H9 (cell line): ENCODE data around the gene DPP3. TPM values are rescaled to one million over a fixed set of nuclear protein-coding genes. Genes with fewer than 3 reads are reported as not detected.
A peak's percentile ranks its signal among the peaks of the same experiment; 100 is the strongest.

Source experiments
- DNase-seq: peaks from one replicate; pipeline ENCODE4 v3.0.0-alpha.2; 2017
- H2AFZ ChIP-seq: one replicate; pipeline ENCODE4 v1.6.1; 2013; ENCODE audit warnings: mild to moderate bottlenecking, low read length, control low read depth, moderate library complexity
- H2AK5ac ChIP-seq: 2 replicates; pipeline ENCODE4 v1.6.1; 2013; ENCODE audit warnings: low read length, control low read depth, mixed read lengths; ENCODE audit not compliant: insufficient read length
- H2BK120ac ChIP-seq: one replicate; pipeline ENCODE4 v1.6.1; 2013; ENCODE audit warnings: low read depth, mild to moderate bottlenecking, low read length, control low read depth, inconsistent platforms; ENCODE audit not compliant: poor library complexity, severe bottlenecking
- H2BK12ac ChIP-seq: 2 replicates; pipeline ENCODE4 v1.6.1; 2013; ENCODE audit warnings: low read length, control low read depth, mixed read lengths, low read depth; ENCODE audit not compliant: insufficient read length
- H2BK15ac ChIP-seq: 2 replicates; pipeline ENCODE4 v1.6.1; 2013; ENCODE audit warnings: low read depth, low read length, control low read depth
- H2BK20ac ChIP-seq: one replicate; pipeline ENCODE4 v1.6.1; 2013; ENCODE audit warnings: low read depth, mild to moderate bottlenecking, low read length, control low read depth, inconsistent platforms; ENCODE audit not compliant: poor library complexity, severe bottlenecking
- H2BK5ac ChIP-seq: 2 replicates; pipeline ENCODE4 v1.6.1; 2013; ENCODE audit warnings: low read length, control low read depth, mixed read lengths; ENCODE audit not compliant: insufficient read length
- H3K14ac ChIP-seq: 2 replicates; pipeline ENCODE4 v1.6.1; 2013; ENCODE audit warnings: low read length, control low read depth; ENCODE audit not compliant: insufficient read depth
- H3K18ac ChIP-seq: 2 replicates; pipeline ENCODE4 v1.6.1; 2013; ENCODE audit warnings: low read depth, mild to moderate bottlenecking, mixed read lengths, low read length, control low read depth; ENCODE audit not compliant: insufficient read length
- H3K23ac ChIP-seq: 2 replicates; pipeline ENCODE4 v1.6.1; 2013; ENCODE audit warnings: low read length, control low read depth, mixed read lengths, low read depth; ENCODE audit not compliant: insufficient read length
- H3K23me2 ChIP-seq: 2 replicates; pipeline ENCODE4 v1.6.1; 2013; ENCODE audit warnings: low read depth, mild to moderate bottlenecking, mixed read lengths, low read length, control low read depth; ENCODE audit not compliant: insufficient read length, poor library complexity, severe bottlenecking
- H3K27ac ChIP-seq: 2 replicates; pipeline ENCODE4 v1.5.1; 2013; ENCODE audit warnings: low read length, control low read depth, mixed read lengths, low read depth; ENCODE audit not compliant: insufficient read length
- H3K27me3 ChIP-seq: 2 replicates; pipeline ENCODE4 v1.6.1; 2013; ENCODE audit warnings: low read length, control low read depth, inconsistent platforms; ENCODE audit not compliant: insufficient read depth
- H3K4ac ChIP-seq: 2 replicates; pipeline ENCODE4 v1.6.1; 2013; ENCODE audit warnings: low read depth, mild to moderate bottlenecking, control low read depth, inconsistent platforms, low read length, moderate library complexity
- H3K4me1 ChIP-seq: 2 replicates; pipeline ENCODE4 v1.6.1; 2013; ENCODE audit warnings: low read length, control low read depth, inconsistent platforms; ENCODE audit not compliant: insufficient read depth
- H3K4me2 ChIP-seq: 2 replicates; pipeline ENCODE4 v1.6.1; 2013; ENCODE audit warnings: low read length, control low read depth, mixed read lengths; ENCODE audit not compliant: insufficient read length, insufficient read depth
- H3K56ac ChIP-seq: 2 replicates; pipeline ENCODE4 v1.6.1; 2013; ENCODE audit warnings: low read depth, mild to moderate bottlenecking, mixed read lengths, low read length, control low read depth; ENCODE audit not compliant: insufficient read length
- H3K79me1 ChIP-seq: 2 replicates; pipeline ENCODE4 v1.6.1; 2013; ENCODE audit warnings: low read depth, mild to moderate bottlenecking, moderate library complexity, low read length, control low read depth, inconsistent platforms; ENCODE audit not compliant: insufficient read depth, poor library complexity, severe bottlenecking
- H3K79me2 ChIP-seq: 2 replicates; pipeline ENCODE4 v1.6.1; 2013; ENCODE audit warnings: low read length, control low read depth, inconsistent platforms; ENCODE audit not compliant: insufficient read depth
- H3K9ac ChIP-seq: 2 replicates; pipeline ENCODE4 v1.6.1; 2013; ENCODE audit warnings: low read length, control low read depth, mixed read lengths; ENCODE audit not compliant: insufficient read length; ENCODE audit errors: extremely low read depth
- H3K9me3 ChIP-seq: one replicate; pipeline ENCODE4 v1.6.1; 2013; ENCODE audit warnings: low read depth, low read length, inconsistent platforms; ENCODE audit not compliant: control insufficient read depth
- H3T11ph ChIP-seq: one replicate; pipeline ENCODE4 v1.6.1; 2013; ENCODE audit warnings: mild to moderate bottlenecking, low read length, control low read depth, inconsistent platforms
- H4K20me1 ChIP-seq: one replicate; pipeline ENCODE4 v1.6.1; 2013; ENCODE audit not compliant: control insufficient read depth, insufficient read length, insufficient read depth
- H4K5ac ChIP-seq: 2 replicates; pipeline ENCODE4 v1.6.1; 2013; ENCODE audit warnings: low read depth, mild to moderate bottlenecking, mixed read lengths, low read length, control low read depth; ENCODE audit not compliant: insufficient read length
- H4K8ac ChIP-seq: replicated peaks from 2 replicates; pipeline ENCODE4 v1.6.1; 2013; ENCODE audit warnings: low read length, control low read depth, mixed read lengths, low read depth; ENCODE audit not compliant: insufficient read length
- H4K91ac ChIP-seq: 2 replicates; pipeline ENCODE4 v1.6.1; 2013; ENCODE audit warnings: low read depth, mild to moderate bottlenecking, moderate library complexity, mixed read lengths, low read length, control low read depth; ENCODE audit not compliant: insufficient read length
- H3K27ac Mint-ChIP-seq, 3 experiments: 2 replicates in 2 of 3; 3 replicates in 1 of 3; pipeline ENCODE4 v1.8.0; 2020 to 2021; ENCODE audit warnings: mixed read lengths in 3 of 3, mild to moderate bottlenecking in 1 of 3, moderate library complexity in 1 of 3
- H3K27me3 Mint-ChIP-seq: 2 replicates; pipeline ENCODE4 v1.8.0; 2021; ENCODE audit warnings: low read depth, mild to moderate bottlenecking, moderate library complexity, mixed read lengths
- H3K36me3 Mint-ChIP-seq, 3 experiments: 2 replicates in 2 of 3; 3 replicates in 1 of 3; pipeline ENCODE4 v1.8.0; 2020 to 2021; ENCODE audit warnings: low read depth in 3 of 3, mixed read lengths in 3 of 3; ENCODE audit not compliant: insufficient read depth in 1 of 3
- H3K4me1 Mint-ChIP-seq, 2 experiments: 2 replicates each; pipeline ENCODE4 v1.8.0; 2020; ENCODE audit warnings: mixed read lengths in 2 of 2
- H3K4me3 Mint-ChIP-seq, 2 experiments: 2 replicates in 1 of 2; 3 replicates in 1 of 2; pipeline ENCODE4 v1.8.0; 2020 to 2021; ENCODE audit warnings: mild to moderate bottlenecking in 2 of 2, mixed read lengths in 2 of 2, moderate library complexity in 1 of 2
- H3K9me3 Mint-ChIP-seq, 2 experiments: 2 replicates in 1 of 2; 3 replicates in 1 of 2; pipeline ENCODE4 v1.8.0; 2020; ENCODE audit warnings: mild to moderate bottlenecking in 2 of 2, mixed read lengths in 2 of 2, moderate library complexity in 1 of 2
- CTCF ChIP-seq: fragments of 200-600 bp; sonication (generic); conservative IDR thresholded peaks from 3 replicates; pipeline ENCODE4 v1.8.0; 2021; ENCODE audit warnings: antibody characterized with exemption, mild to moderate bottlenecking
- WGBS: extraction: QIAGEN DNeasy Blood & Tissue Kit; methylation state at CpG from one replicate; pipeline ENCODE4 v1.1.7; 2013; ENCODE audit warnings: missing lambda C conversion rate, low lambda C conversion rate, mixed read lengths; ENCODE audit not compliant: insufficient read length; ENCODE audit errors: extremely low coverage; 5-methylcytosine and 5-hydroxymethylcytosine counted together
- total RNA-seq: library from RNA; stranded (reverse); gene quantifications from 2 replicates; pipeline ENCODE4 v1.2.1, GENCODE V29; 2021

DPP3 gene
- total RNA-seq, 1 experiment from 2014 or later: 85.3 TPM

GRCh38 chr11:66554602-66555001 is 74.4 kb downstream of the DPP3 start:
- Histone ChIP-seq H3K18ac (no peak overlapping the region), H3K79me2 (no peaks in the 10 kb centered on the region), H3K4ac (no peak overlapping the region), H4K20me1 (no peaks in the 10 kb centered on the region), H3K23ac (no peak overlapping the region), H2BK20ac (no peak overlapping the region), H2BK5ac (no peak overlapping the region), H3K14ac (no peak overlapping the region), H2BK12ac (no peak overlapping the region), H2BK120ac (no peak overlapping the region), H4K5ac (no peak overlapping the region), H3K9ac (no peak overlapping the region), H3K4me2 (no peak overlapping the region), H4K8ac (no peak overlapping the region), H3K79me1 (no peaks in the 10 kb centered on the region), H4K91ac (no peak overlapping the region), H2AK5ac (no peak overlapping the region), H2BK15ac (no peak overlapping the region), H3T11ph (no peak overlapping the region), H2AFZ (no peak overlapping the region), H3K27me3 (no peaks in the 10 kb centered on the region), H3K27ac (no peak overlapping the region), H3K4me1 (no peaks in the 10 kb centered on the region), H3K9me3 (no peaks in the 10 kb centered on the region), H3K23me2 (peaks cover 2% of the 10 kb centered on the region), H3K56ac (no peak overlapping the region)
- DNase-seq: no peak
- no peaks in the 10 kb centered on the region for H3K27me3 Mint-ChIP-seq
- H3K36me3 Mint-ChIP-seq: peaks cover 15 to 70% (median 62%) of the 10 kb centered on the region in 3 experiments; a peak in 6 of 7 replicates
- peak overlapping the region in 2 of 3 experiments; percentile 58 to 68; a peak in 3 of 7 replicates for H3K27ac Mint-ChIP-seq
- H3K4me1 Mint-ChIP-seq: peaks cover 0 to 6% of the 10 kb centered on the region in 2 experiments; a peak in 1 of 4 replicates
- no peak overlapping the region for H3K4me3 Mint-ChIP-seq
- TF ChIP-seq CTCF: no peak
- no peaks in the 10 kb centered on the region; a peak in 1 of 5 replicates for H3K9me3 Mint-ChIP-seq
- no CpG with 5 or more reads among the region's 5 CpGs for whole genome bisulfite sequencing
